NCI-H187 treated with DMSO at 0.1 percent for 48 hours (cell line): Measurements from ENCODE around the gene SLC39A7.

ENCODE experiments used
- DNase-seq: peaks from one replicate; lab custom pipeline; 2025; lab: John Stamatoyannopoulos, UW

The SLC39A7 gene

DNA sequence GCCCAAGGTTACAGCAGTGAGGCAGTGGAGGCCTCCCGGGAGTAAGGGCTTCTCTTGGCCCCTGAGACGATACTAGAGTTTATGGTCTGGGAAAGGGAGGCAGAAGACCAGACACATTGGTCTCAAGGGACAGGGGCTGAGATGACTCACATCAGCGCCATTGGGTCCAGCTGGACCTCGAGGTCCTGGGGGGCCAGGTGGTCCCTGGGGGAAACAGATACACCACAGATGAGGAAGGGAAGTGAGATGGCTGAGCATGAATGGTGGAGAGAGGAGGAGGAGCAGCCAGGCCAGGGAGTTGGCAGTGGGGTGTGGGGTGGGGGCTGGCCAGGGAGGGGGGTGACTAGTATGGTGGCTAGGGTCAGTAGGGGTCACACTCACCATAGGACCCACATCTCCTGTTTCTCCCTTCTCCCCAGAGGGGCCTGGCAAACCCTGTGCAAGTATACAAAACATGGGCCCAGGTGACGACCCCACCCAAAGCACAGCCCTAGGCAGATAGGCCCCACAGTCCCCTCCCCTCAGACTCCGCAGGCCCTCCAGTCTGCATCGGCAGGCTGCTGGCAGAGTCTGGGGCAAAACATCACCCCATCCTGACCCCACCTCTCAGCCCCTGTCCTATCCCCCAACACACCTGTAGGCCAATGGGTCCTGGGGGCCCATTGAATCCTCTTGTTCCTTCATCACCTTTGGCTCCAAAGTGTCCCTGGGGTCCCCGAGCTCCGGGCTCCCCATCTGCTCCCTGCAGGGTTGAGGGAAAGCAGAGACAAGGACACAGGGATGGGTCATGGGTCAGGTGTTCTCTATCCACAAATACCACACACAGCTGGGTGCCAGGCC lies 30.3 kb upstream of the SLC39A7 start:
- no peak for DNase-seq

DNA sequence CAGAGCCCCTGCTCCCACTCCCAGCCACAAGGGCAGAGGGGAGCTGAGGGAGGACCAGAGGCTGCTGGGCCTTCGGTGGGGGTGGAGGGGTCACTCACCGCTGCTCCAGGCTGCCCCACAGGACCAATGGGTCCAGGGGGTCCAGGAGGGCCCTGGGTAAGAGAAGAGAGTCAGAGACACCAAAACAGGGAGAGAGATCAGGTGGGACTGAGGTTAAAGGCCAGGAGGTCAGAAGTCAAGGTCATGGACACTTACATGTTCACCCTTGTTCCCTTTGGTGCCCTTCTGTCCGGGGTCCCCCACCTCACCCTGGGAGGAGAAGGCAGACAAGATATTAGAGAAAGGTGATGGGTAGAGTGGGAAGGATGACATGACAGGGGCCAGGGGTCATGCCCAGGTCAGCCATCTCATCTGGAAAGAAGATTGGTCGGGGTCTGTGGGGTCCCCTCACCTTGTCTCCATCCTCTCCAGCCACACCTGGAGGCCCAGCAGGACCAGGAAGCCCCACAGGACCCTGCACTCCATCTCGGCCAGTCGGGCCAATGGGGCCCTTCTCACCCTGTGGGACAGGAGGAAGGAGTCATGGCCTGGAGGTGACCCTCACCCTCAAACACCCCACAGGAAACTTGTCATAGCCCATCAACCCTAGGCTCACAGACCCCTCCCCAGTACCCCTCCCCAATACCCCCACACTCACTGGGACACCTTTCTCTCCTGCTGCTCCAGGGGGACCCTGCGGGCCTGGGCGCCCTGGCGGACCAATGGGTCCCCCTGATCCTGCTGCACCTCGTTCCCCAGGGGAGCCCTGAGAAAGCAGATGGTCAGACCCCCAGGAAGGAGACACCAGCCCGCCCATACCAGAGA lies 29.4 kb upstream of the SLC39A7 start:
- no peak for DNase-seq

DNA sequence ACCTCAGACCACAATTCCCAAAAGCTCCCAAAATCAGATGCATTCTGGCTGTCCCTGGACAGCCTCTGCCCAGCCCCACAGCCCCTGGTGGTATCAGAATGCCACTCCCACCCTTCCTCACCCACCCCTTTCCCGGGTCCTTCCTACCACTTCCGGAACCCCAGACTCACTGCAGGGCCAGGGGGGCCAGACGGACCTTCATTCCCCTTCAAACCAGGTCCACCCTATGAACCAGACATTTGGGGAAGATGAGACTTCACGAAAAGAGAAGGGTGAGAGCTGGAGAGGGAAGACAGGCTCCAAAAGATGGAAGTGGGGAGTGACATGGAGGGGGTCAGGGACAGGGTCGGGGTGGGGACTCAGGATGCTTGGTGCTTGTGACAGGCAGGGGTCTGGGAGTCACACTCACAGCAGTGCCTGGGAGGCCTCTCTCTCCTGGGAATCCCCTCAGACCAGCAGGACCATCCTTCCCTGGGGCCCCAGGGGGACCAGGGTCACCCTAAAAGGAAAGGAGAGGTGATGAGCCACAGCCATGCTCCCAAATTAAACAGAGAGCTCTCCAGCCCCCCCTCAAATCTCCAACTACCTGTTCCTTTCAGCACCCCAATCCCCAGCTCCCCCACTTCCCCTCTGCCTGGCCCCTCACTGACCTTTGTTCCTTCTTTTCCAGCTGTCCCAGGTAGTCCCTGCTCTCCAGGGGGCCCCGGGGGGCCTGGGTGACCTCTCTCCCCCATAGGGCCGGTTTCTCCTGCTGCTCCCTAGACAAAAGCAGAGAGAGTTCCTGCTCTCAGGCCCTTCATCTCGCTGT lies 28.6 kb upstream of the SLC39A7 start:
- DNase-seq: no peak

DNA sequence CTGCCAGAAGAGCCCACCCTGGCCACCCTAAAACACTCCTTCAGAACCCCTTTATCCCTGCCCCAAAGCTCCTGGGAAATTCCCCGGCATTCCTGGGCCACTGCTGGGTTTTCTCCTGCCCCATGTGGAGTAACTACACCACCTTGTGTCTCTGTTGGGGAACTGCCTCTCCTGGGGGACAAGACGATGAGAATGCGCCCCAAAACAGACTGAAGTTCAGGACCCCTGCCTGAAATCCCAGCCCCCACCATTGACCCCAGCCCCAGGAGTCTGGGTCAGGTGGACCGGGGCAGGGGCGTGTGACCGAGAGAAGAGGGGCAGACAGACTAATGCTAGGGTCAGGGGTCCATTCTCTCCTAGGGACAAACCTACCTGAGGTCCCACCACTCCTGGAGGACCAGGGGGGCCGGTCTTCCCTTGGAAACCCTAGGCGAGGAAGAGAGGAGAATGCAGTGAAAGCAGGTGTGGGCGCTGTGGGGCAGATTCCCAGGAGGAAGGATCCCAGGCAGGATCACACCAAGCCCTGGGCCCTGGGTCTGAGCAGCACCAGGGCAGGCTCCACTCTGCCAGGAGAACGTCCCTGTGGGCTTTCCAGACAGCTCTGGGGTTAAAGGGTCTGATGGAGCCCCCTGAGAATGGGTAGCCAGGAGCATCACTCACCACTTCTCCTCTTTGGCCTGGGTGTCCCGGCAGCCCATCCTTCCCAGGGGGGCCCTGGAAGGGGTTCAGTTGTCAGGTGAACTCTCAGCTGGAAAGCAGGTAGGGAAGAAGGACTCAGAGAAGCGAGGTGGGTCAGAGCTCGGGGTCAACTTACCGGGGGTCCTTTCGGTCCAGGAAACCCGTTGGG lies 27.8 kb upstream of the SLC39A7 start:
- DNase-seq: no peak

DNA sequence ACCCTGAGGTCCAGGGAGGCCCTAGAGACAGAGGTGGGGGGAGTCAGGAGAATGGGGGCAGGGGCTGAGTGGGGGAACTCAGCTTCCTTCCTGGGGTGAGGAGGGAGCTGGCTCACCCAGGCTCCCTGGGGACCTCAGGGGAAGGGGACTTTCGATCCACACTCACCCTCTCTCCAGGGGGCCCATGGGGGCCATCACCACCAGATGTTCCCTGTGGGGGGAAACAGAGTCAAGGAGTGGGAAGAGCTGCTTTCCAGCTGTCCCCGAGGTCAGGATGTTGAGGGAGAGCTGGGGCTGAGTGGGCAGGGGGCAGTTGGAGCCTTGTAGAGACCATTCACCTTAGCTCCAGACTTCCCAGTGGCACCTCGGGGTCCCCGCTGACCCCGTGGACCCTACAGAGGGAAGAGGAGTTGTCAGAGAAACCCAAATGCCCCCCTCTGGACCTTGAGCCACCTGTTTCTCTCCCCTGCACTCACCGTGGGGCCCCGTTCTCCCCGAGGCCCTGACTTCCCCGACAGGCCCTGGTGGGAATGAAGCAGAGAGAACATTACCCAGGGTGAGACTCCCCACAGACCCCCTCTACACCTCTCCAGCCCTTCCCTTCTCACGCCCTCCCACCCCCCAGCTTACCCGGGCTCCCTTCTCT lies 27.0 kb upstream of the SLC39A7 start:
- DNase-seq: no peak

DNA sequence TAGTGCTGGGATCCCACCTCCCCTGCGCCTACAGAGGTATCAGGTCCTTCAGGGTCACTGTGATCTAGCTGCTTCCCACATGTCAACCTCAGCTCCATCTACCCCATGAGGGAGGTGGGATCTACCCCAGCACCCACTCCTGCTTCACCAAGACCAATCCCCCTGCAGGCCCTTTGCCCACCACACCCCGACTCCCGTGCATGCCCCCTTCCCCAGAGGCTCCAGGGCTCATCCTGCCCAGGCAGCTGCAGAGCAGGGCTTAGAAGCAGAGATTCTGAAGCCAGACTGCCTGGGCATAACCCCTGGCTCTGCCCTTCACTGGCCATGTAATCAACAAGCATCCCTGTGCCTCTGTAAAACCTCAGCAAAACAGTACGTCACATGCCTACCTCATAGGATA lies 25.9 kb upstream of the SLC39A7 start:
- DNase-seq: no peak

DNA sequence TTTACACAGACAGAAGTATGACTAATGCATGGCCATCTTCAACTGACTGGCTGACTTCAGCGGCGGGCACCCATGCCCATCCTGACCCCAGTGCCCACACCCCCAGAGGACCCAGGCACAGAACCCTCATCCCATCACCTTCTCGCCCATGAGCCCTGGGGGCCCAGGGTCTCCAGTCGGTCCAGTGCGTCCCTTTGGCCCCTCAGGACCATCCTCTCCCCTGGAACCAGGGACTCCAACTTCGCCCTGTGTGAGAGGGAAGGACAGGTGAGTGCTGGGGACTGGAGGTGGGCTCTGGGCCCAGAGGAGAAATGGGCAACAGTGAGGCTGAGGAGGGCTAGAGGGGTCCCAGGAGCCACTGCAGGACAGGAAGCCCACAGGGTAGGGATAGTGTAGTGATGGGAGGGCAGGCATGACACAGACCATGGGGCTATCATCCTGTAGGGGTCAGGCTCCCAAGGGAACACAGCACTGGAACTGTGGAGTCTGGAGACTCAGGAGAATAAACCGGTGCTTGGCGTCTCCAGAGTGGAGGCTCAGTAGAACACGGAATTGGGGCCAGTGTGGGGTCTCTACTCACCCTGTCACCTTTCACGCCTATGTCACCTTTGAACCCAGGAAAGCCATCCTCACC lies 25.1 kb upstream of the SLC39A7 start:
- DNase-seq: no peak

DNA sequence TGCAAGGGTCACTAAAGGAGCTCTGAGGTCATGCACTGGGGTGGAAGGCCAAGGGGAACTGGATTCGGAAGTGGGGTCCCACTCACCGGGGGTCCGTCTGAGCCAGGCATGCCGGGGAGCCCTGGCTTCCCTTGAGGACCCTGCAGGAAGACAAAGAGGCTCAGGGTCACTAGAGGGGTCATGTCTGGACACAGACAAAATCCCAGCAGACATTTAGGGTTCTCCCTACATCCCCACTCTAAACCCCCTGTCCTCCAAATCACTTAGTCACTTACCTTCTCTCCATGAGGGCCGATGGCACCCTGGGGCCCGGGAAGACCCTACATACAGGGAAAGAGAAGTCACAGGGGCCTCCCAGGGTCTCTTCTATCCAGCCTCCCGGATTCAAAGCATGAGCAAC lies 23.8 kb upstream of the SLC39A7 start:
- no peak for DNase-seq

DNA sequence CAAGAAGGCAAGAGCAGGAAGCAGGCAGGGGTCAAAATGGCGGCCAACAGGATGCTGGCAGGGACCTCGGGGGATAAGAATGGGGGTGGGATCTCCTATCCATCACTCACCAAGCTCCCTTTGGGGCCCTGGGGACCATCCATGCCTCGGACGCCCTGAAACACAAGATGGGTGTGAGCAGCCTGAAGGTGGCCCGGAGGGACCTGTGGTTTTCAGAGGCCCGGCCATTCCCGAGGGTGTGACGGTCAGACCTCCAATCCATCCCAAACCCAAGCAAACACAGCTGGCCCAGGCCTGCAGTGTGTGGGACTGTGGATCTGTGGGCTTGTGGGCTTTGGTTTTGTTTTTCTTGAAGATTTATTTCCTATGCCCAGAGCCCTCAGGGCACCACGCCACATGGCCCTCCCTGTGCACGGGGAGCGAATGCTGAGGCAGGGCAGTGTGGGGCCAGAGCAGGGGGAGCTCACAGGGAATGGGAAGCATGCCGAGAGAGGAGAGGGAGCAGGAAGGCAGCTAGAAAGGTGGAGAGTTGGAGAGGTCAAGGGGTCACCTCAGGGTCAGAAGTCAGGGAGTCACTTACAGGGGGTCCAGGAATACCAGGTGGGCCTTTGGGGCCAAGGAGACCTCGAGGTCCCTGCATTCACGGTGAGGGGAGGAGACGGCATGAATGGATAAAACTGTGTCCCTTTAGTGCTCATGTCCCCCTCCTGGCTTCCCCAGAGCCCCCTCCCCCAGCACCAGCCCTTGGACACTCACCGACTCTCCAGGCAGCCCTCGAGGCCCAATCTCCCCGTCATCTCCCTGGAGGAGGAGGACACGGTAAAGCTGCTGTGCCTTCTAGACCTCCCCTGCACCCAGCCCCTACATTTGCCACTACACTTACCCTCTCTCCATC lies 22.9 kb upstream of the SLC39A7 start:
- no peak for DNase-seq

DNA sequence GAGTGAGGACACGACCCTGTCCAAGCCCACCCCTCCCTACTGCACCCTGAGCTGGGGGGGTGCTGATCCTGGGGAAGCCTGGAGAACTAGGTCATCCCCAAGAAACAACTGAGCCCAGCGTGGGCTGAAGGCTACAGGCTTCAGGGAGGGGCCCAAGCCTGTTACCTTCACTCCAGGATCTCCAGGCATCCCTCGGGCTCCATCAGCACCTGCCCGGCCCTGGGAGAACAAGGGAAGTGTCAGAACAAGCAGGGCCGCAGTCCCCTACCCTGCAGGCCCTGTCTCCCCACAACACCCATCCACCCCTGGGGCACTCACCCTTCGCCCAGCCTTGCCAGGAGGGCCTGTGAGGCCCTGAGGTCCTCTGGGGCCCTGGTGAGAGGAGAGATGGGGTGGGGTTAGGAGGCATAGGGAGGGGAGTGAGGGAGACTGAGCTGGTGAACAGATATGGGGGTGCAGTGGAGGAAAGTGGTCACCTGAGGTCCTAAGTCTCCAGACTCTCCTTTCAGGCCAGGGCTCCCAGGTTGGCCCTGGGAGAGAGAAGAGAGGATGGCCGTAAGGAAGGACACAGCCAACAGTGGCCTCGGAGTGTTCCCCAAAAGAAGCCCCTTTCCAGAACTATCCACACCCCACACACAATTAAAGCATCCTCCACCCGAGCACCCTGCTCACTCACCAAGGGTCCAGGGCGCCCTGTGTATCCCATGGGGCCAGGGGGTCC lies 21.8 kb upstream of the SLC39A7 start:
- DNase-seq: no peak

DNA sequence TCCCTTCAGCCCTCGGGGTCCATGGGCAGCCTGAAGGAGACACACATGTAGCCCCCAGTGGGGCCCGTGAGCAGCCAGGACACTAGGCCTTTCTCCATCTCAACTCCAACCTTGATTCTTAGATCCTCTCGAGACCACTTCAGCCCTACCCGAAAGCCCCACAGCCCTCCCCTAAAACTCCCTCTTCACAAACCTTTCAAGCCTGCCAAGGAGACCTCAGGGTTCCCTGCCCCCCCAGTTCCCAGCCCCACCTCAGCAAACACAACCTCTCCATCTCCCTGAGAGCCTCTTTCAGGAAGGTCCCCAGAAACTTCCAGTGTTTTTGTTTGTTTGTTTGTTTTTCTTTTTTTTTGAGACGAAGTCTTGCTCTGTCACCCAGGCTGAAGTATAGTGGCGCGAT lies 19.5 kb upstream of the SLC39A7 start:
- no peak for DNase-seq

DNA sequence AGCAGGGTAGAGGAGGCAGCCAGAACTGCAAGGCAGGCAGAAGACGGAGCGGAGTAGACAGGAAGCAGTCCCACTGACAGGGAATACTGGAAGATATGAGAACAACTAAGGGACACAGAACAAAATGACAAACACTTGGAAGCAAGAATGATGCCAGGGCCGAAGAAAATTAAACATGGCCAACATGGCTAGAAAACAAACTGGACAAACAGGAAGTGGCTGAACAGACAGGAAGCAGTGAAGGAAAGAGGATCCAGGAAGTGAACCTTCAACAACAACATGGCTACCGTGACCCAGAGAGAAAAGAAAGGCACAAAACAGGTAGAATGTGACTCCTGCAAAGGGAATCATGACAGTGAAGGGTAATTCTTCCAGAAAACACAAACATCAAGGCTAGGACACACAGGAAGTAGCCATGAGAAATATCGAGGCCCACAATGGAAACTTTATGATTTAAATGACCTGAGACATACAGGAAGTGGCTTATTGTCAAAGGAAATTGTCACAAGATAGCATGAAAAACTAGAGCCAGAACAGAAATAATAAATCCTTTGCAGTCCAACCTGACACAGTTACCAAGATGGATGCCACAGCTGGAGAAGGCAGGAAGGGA lies 17.5 kb upstream of the SLC39A7 start:
- no peak for DNase-seq

DNA sequence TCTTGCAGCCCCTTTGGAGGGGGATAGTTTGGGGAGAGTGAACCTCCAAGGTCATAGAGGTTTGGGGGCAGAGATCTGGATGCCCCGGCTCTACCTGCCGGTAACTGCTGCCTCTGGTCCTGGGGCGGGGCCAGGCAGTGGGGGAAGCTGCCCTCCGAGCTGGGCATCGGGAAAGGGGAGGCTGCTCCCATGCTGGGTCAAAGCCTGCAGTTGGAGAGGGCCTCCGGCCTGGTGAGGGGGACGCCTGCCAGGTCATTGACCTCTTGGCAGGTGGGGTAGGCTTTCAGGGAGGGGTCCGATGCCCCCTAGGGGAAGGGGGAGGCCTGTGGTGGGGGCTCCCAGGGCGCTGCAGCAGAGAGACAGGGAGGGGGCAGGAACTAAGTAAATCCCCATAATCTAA lies 15.5 kb upstream of the SLC39A7 start:
- no peak for DNase-seq

DNA sequence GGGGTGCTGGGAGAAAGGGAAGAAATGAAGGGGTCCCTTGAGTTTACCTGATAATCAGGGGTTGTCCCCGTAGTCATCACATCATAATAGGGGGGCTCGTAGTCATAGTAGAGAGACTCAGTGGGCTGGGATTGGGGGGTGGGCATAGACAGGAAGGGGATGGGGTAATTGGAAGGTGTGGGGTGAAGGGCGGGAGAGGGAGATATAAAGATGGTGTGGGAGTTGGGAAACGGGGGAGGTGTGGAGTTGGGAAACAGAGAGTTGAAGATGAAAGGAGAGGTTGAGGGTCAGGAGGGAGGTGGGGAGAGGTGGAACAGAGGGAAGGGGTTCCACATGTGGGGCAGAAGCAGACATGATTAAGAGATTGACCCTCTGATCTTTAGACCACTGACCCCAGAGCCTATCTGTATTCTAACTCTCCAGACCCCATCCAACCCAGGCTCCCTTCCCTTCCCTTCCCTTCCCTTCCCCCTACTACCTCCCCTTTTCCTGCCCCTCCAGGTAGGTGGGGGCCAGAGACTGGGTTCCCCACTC lies 14.9 kb upstream of the SLC39A7 start:
- DNase-seq: no peak

DNA sequence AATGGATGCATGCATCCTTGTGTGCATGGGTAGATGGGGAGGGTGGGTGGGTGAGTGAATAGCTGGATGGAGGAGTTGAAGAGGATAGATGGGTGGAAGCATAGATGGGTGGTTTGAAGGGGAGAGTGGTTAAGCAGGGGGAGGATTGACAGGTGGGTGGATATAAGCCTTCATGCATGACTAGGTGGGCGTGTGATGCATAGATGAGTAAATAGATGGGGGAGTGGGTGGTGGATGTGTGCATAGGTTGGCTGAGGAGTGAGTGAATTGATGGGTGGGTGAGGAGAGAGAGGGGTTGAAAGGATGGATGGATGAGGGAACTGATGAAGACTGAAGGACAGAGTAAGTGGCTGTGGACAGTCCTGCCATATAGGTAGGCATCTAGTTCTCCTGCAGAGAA lies 12.9 kb upstream of the SLC39A7 start:
- no peak for DNase-seq

DNA sequence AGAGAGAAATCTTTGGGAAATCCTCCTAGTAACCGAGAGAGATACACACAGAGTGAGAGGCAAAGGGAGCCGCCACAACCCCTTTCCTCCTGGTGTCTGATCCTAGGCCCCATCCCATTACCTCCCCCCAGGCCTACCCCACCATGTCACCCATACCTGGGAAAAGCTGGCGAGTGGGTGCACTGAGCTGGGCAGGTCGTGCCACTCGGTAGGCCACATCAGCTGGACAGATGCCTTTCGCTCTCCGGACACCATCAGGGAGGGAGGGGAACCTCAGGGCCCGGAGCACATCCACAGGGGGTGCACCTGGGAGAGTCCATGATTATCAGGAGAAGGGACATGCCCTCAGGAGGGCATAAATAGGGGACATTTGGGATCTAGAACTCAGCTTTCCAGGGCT lies 11.5 kb upstream of the SLC39A7 start:
- DNase-seq: no peak

DNA sequence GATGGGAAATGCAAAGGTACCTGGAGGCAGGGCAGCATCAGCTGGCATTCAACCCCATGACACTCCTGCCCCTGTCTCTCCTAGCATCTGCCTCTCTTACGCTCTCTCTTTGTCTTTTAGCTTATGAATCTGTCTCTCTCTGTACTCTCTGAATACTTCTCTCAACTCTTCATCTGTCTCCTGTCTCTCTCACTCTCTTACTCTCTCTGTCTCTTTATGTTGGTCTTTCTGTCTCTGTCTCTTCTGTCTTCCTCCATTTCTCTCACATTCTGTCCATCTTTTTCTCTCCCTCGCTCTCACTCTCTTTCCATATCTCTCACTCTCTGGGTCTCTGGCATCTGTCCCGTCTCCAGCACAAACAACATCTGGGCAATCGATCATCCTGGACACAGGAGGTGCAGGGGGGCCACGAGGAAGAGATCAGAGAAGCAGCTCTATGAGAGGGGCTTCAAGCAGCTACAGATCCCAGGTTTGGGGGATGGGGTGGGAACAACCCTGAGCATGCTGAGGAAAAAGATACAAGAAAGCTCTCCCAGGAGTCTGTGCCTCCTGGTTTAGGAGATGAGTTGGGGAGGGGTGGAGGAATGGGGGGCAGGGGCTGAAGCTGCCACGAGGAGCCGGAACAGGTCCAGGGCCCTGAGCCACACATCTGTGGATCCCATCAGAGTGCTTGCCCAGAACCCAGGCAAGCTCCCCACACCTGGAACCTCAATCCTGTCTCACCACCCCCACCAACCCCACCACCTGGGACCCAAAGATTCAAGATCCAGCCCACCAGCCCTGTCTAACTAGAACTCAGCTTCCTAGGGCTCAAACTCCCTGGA lies 10.8 kb upstream of the SLC39A7 start:
- no peak for DNase-seq
